GM23248 (cell line): ENCODE measurements around the gene IFIT1. TPM values are rescaled to one million over a fixed set of nuclear protein-coding genes. Genes with fewer than 3 reads are reported as not detected.
"Not testable (repeated sequence)": the region's sequence is repeated elsewhere in the genome, so short reads cannot be mapped to it uniquely, and the experiment has no call there.

Experiments
- DNase-seq: peaks from one replicate; pipeline ENCODE4 v3.0.0-alpha.2; 2015
- H2AFZ ChIP-seq: fragments of 200-600 bp; sonication (generic); 2 replicates; pipeline ENCODE4 v1.6.1; 2016; ENCODE audit warnings: antibody characterized with exemption
- H3F3A ChIP-seq: fragments of 200-600 bp; sonication (generic); 2 replicates; pipeline ENCODE4 v1.6.1; 2016; ENCODE audit warnings: mild to moderate bottlenecking, antibody characterized with exemption, mixed run types; ENCODE audit not compliant: insufficient read depth
- H3K27ac ChIP-seq: fragments of 200-600 bp; sonication (generic); 2 replicates; pipeline ENCODE4 v1.5.1; 2016; ENCODE audit warnings: mild to moderate bottlenecking
- H3K27me3 ChIP-seq: fragments of 200-600 bp; sonication (generic); replicated peaks from 2 replicates; pipeline ENCODE4 v1.6.1; 2016; ENCODE audit warnings: mild to moderate bottlenecking; ENCODE audit not compliant: insufficient read depth
- H3K36me3 ChIP-seq: fragments of 200-600 bp; sonication (generic); 2 replicates; pipeline ENCODE4 v1.6.1; 2016; ENCODE audit warnings: low read depth, mild to moderate bottlenecking
- H3K4me1 ChIP-seq: fragments of 200-600 bp; sonication (generic); 2 replicates; pipeline ENCODE4 v1.6.1; 2016; ENCODE audit warnings: mild to moderate bottlenecking; ENCODE audit not compliant: insufficient read depth
- H3K4me2 ChIP-seq: fragments of 200-600 bp; sonication (generic); one replicate; pipeline ENCODE4 v1.6.1; 2016; ENCODE audit warnings: mild to moderate bottlenecking; ENCODE audit not compliant: unreplicated experiment
- H3K4me3 ChIP-seq: fragments of 200-600 bp; sonication (generic); 2 replicates; pipeline ENCODE4 v1.5.1; 2016; ENCODE audit warnings: mild to moderate bottlenecking
- H3K79me2 ChIP-seq: fragments of 200-600 bp; sonication (generic); 2 replicates; pipeline ENCODE4 v1.6.1; 2016; ENCODE audit warnings: mild to moderate bottlenecking; ENCODE audit not compliant: insufficient read depth
- H3K9ac ChIP-seq: fragments of 200-600 bp; sonication (generic); 2 replicates; pipeline ENCODE4 v1.6.1; 2016; ENCODE audit warnings: mild to moderate bottlenecking
- H3K9me2 ChIP-seq: fragments of 200-600 bp; sonication (generic); 2 replicates; pipeline ENCODE4 v1.6.1; 2016; ENCODE audit warnings: mixed run types, mild to moderate bottlenecking, moderate library complexity; ENCODE audit not compliant: insufficient read depth
- H3K9me3 ChIP-seq: fragments of 200-600 bp; sonication (generic); one replicate; pipeline ENCODE4 v1.6.1; 2017; ENCODE audit warnings: low read depth
- H4K20me1 ChIP-seq: fragments of 200-600 bp; sonication (generic); 2 replicates; pipeline ENCODE4 v1.6.0; 2016; ENCODE audit not compliant: insufficient read depth
- EZH2 ChIP-seq: fragments of 200-600 bp; sonication (generic); IDR thresholded peaks from 2 replicates; pipeline ENCODE4 v1.6.1; 2018; ENCODE audit warnings: antibody characterized with exemption, mild to moderate bottlenecking; ENCODE audit not compliant: insufficient read depth, poor library complexity, severe bottlenecking
- EZH2phosphoT487 ChIP-seq: fragments of 200-600 bp; sonication (generic); IDR thresholded peaks from 2 replicates; pipeline ENCODE4 v1.6.1; 2018; ENCODE audit warnings: antibody characterized with exemption, moderate library complexity, mild to moderate bottlenecking, low read depth; ENCODE audit not compliant: insufficient read depth
- WGBS, 2 experiments: methylation state at CpG; one replicate each; pipeline ENCODE4 v1.1.6; 2015 to 2017; ENCODE audit warnings: low lambda C conversion rate in 2 of 2, low coverage in 1 of 2; ENCODE audit errors: missing lambda C conversion rate in 2 of 2; 5-methylcytosine and 5-hydroxymethylcytosine counted together
- in situ Hi-C: fragments of 300-500 bp; cut with MboI; formaldehyde crosslinking; loops from 2 replicates; pipeline ENCODE4 v1.15.0; 2020
- polyA plus RNA-seq: library from polyadenylated mRNA; unstranded; fragments of >200 nt; fragmentation: Nextera tagmentation; extraction: Ambion mirVana; gene quantifications from 2 replicates; pipeline ENCODE4 v1.2.1, GENCODE V29; 2016
- total RNA-seq: library from RNA; depleted of rRNA; stranded (reverse); fragments of >200 nt; shearing (Covaris generic); gene quantifications from 2 replicates; pipeline ENCODE4 v1.2.3, GENCODE V29; 2014

The IFIT1 gene
- total and polyA plus RNA-seq, 2 experiments from 2014 or later: 15.7 to 18.6 TPM

DNA sequence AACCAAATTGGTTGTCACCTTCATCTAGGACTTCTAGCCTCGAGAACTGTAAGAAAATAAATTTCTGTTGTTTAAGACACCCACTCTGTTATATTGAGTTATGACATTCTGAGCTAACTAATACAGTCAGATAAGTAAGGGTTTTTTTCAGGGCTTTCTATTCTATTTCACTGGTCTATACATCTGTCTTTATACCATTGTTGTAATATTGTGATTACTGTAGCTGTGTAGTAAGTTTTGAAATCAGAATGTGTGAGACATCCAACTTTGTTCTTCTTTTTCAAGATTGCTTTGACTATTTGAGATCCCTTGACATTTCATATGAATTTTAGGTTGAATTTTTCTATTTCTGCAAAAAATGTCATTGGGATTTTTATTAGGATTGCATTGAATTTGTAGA is 7.5 kb downstream of the IFIT1 start:
- WGBS, 2 experiments: 92 to 93% methylated on average over 1 of the region's 1 CpG
- Histone ChIP-seq H3K36me3 (peaks cover 6% of the 10 kb centered on the region; the same call in 1 of the 2 replicates), H3K9me2 (no peaks in the 10 kb centered on the region), H3K4me1 (peaks cover 4% of the 10 kb centered on the region; the same call in 1 of the 2 replicates), H3K79me2 (no peaks in the 10 kb centered on the region), H3K4me3 (no peak overlapping the region), H3K4me2 (no peak overlapping the region), H4K20me1 (no peaks in the 10 kb centered on the region), H2AFZ (no peak overlapping the region), H3F3A (0 out of 2 replicates have a peak, but pooled peaks cover 4% of the 10 kb centered on the region), H3K9me3 (no peaks in the 10 kb centered on the region), H3K9ac (no peak overlapping the region), H3K27me3 (no peaks in the 10 kb centered on the region), H3K27ac (no peak overlapping the region)
- in situ Hi-C loops: loop anchor here (25.0 kb wide), 2 partner anchors 312 to 363 kb away; partner anchors contain the start of gene KIF20B
- no peak for TF ChIP-seq EZH2phosphoT487
- no peak for TF ChIP-seq EZH2
- no peak for DNase-seq

DNA sequence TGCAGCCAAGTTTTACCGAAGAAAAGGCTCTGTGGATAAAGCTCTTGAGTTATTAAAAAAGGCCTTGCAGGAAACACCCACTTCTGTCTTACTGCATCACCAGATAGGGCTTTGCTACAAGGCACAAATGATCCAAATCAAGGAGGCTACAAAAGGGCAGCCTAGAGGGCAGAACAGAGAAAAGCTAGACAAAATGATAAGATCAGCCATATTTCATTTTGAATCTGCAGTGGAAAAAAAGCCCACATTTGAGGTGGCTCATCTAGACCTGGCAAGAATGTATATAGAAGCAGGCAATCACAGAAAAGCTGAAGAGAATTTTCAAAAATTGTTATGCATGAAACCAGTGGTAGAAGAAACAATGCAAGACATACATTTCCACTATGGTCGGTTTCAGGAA is 10.6 kb downstream of the IFIT1 start:
- no peak for DNase-seq
- H3K4me3 ChIP-seq: no peak overlapping the region
- H2AFZ ChIP-seq: no peak overlapping the region
- peaks cover 6% of the 10 kb centered on the region; the same call in 1 of the 2 replicates for H3K36me3 ChIP-seq
- no peaks in the 10 kb centered on the region for H3K79me2 ChIP-seq
- 98 to 100% methylated on average over 2 of the region's 2 CpGs for WGBS, 2 experiments
- H3K9me2 ChIP-seq: no peaks in the 10 kb centered on the region
- in situ Hi-C loops: loop anchor here (25.0 kb wide), 1 partner anchor 309 kb away; the partner anchor contains the start of gene KIF20B
- TF ChIP-seq EZH2phosphoT487 (no peak), EZH2 (no peak)
- peaks cover under 1% of the 10 kb centered on the region; the same call in 1 of the 2 replicates for H3K4me1 ChIP-seq
- H3K4me2 ChIP-seq: no peak overlapping the region
- no peaks in the 10 kb centered on the region for H4K20me1 ChIP-seq
- H3K9ac ChIP-seq: no peak overlapping the region
- H3K27ac ChIP-seq: no peak overlapping the region
- no peaks in the 10 kb centered on the region for H3K9me3 ChIP-seq
- no peaks in the 10 kb centered on the region for H3K27me3 ChIP-seq
- 0 out of 2 replicates have a peak, but pooled peaks cover 4% of the 10 kb centered on the region for H3F3A ChIP-seq

DNA sequence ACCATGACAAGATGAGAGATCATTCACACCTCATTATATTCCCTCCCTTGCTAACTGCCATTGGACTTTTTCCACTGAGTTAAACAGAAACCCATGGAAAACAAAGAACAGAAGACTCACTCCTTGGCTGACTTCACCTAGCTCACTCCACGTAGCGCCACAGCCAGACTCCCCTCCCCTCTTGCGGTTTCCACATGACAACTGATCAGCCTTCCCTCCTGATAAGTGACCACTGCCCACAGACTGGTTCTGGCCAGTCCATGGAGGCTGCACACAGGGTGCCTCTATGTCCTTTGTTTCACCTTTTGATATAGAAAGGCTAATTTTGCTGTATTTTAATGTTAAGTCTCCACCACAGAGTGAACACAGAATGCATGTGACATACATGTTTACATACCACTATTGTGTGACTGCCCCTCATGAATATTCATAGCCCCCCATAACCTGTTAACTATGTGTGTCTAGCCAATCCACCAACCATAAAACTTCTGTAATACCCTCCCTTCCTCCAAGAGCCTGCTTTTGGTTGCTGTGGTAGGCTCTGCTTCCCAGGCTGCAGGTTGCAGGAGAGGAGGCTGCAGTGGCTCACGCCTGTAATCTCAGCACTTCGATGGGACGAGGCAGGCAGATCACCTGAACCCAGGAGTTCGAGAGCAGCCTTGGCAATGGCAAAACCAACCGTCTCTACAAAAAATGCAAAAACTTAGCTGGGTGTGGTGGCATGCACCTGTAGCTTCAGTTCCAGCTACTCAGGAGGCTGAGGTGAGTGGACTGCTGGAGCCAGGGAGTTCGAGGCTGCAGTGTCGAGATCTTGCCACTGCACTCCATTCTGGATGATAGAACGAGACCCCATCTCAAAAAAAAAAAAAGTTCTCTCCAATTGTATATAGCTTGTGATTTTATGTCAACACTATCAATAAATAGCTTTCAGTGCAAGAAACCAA is 12.0 kb downstream of the IFIT1 start:
- in situ Hi-C loops: loop anchor here (25.0 kb wide), 1 partner anchor 308 kb away; the partner anchor contains the start of gene KIF20B
- Histone ChIP-seq H3K27ac (no peak overlapping the region), H3K79me2 (no peaks in the 10 kb centered on the region), H2AFZ (no peak overlapping the region), H3K9me2 (no peaks in the 10 kb centered on the region), H3K4me1 (no peaks in the 10 kb centered on the region), H3F3A (0 out of 2 replicates have a peak, but pooled peaks cover 4% of the 10 kb centered on the region), H3K9me3 (no peaks in the 10 kb centered on the region), H3K4me2 (no peak overlapping the region), H3K36me3 (peaks cover 6% of the 10 kb centered on the region; the same call in 1 of the 2 replicates), H3K9ac (no peak overlapping the region), H3K27me3 (no peaks in the 10 kb centered on the region), H3K4me3 (no peak overlapping the region), H4K20me1 (no peaks in the 10 kb centered on the region)
- TF ChIP-seq EZH2phosphoT487 (no peak), EZH2 (no peak)
- WGBS, 2 experiments: 78 to 81% methylated on average over 11 of the region's 11 CpGs
- DNase-seq: no peak

DNA sequence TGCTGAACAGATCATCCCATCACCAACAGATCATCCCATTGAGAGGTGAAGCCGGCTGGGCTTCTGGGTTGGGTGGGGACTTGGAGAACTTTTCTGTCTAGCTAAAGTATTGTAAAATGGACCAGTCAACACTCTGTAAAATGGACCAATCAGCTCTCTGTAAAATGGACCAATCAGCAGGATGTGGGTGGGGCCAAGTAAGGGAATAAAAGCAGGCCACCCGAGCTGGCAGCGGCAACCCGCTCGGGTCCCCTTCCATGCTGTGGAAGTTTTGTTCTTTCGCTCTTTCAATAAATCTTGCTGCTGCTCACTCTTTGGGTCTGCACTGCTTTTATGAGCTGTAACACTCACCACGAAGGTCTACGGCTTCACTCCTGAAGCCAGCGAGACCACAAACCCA is 13.8 kb downstream of the IFIT1 start:
- not testable (repeated sequence) for H4K20me1 ChIP-seq, H3K36me3 ChIP-seq, H2AFZ ChIP-seq, H3F3A ChIP-seq, H3K9me2 ChIP-seq, H3K9ac ChIP-seq, H3K27me3 ChIP-seq, H3K9me3 ChIP-seq, H3K4me3 ChIP-seq, H3K4me1 ChIP-seq, H3K27ac ChIP-seq, DNase-seq, H3K79me2 ChIP-seq, H3K4me2 ChIP-seq
- in situ Hi-C loops: loop anchor here (25.0 kb wide), 1 partner anchor 306 kb away; the partner anchor contains the start of gene KIF20B
- WGBS, 2 experiments: 94 to 96% methylated on average over 9 of the region's 9 CpGs

DNA sequence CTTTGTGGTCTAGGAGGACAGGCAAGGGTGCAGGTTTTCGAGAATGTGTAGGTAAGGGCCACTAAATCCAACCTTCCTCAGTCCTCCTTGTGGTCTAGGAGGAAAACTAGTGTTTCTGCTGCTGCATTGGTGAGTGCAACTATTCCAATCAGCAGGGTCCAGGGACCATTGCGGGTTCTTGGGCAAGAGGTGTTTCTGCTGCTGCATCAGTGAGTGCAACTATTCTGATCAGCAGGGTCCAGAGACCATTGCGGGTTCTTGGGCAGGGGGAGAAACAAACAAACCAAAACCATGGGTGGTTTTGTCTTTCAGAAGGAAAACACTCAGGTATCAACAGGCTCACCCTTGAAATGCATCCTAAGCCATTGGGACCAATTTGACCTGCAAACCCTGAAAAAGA is 15.4 kb downstream of the IFIT1 start:
- H2AFZ ChIP-seq, H3K4me2 ChIP-seq, H3K79me2 ChIP-seq, DNase-seq, H3K27me3 ChIP-seq, H4K20me1 ChIP-seq, H3K9me2 ChIP-seq, H3K4me1 ChIP-seq, H3K27ac ChIP-seq, H3F3A ChIP-seq, H3K4me3 ChIP-seq, H3K9ac ChIP-seq, H3K36me3 ChIP-seq, H3K9me3 ChIP-seq: not testable (repeated sequence)
- 93 to 94% methylated on average over 3 of the region's 3 CpGs for WGBS, 2 experiments
- in situ Hi-C loops: loop anchor here (25.0 kb wide), 1 partner anchor 305 kb away; the partner anchor contains the start of gene KIF20B

DNA sequence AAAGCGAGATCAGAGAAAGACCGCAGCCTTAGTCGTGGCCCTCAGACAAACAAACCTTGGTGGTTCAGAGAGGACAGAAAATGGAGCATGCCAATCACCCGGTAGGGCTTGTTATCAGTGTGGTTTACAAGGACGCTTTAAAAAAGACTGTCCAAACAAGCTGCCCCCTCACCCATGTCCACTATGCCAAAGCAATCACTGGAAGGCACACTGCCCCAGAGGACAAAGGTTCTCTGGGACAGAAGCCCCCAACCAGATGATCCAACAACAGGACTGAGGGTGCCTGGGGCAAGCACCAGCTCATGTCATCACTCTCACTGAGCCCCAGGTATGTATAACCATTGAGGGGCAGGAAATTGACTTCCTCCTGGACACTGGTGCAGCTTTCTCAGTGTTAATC is 16.9 kb downstream of the IFIT1 start:
- H3K9ac ChIP-seq, H3K9me2 ChIP-seq, H3K79me2 ChIP-seq, H2AFZ ChIP-seq, H3K27me3 ChIP-seq, H3K9me3 ChIP-seq, H4K20me1 ChIP-seq, H3K36me3 ChIP-seq, H3K4me3 ChIP-seq, DNase-seq, H3K4me1 ChIP-seq, H3F3A ChIP-seq, H3K4me2 ChIP-seq, H3K27ac ChIP-seq: not testable (repeated sequence)
- in situ Hi-C loops: loop anchor here (25.0 kb wide), 1 partner anchor 303 kb away; the partner anchor contains the start of gene KIF20B
- 86 to 87% methylated on average over 5 of the region's 5 CpGs for WGBS, 2 experiments

DNA sequence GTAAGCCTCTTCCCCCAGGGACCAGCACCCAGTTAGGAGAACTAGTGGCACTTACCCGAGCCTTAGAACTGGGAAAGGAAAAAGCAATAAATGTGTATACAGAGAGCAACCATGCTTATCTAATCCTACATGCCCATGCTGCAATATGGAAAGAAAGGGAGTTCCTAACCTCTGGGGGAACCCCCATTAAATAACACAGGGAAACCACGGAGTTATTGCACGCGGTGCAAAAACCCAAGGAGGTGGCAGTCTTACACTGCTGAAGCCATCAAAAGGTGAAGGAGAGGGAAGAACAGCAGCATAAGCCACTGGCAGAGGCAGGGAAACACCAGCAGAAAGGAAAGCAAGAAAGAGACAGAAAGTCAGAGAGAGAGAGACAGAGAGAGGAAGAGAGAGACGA is 18.1 kb downstream of the IFIT1 start:
- H3K79me2 ChIP-seq: peaks cover 10% of the 10 kb centered on the region
- H3K9me2 ChIP-seq, H3K4me1 ChIP-seq, H3K27me3 ChIP-seq, H3K27ac ChIP-seq, H3K4me2 ChIP-seq, H3K9ac ChIP-seq, H3K9me3 ChIP-seq, DNase-seq, H3K4me3 ChIP-seq, H3K36me3 ChIP-seq, H3F3A ChIP-seq, H2AFZ ChIP-seq, H4K20me1 ChIP-seq: not testable (repeated sequence)
- in situ Hi-C loops: loop anchor here (25.0 kb wide), 1 partner anchor 302 kb away; the partner anchor contains the start of gene KIF20B
- WGBS, 2 experiments: 88 to 94% methylated on average over 5 of the region's 5 CpGs
